Loucy (cell line): ENCODE measurements around the gene ADORA3.

ENCODE experiments used
- H2AFZ ChIP-seq: fragments of 200-600 bp; sonication (generic); 2 replicates; pipeline ENCODE4 v1.6.0; 2016; ENCODE audit warnings: antibody characterized with exemption, mild to moderate bottlenecking, low read length, moderate library complexity
- H3F3A ChIP-seq: fragments of 200-600 bp; 2 replicates; pipeline ENCODE4 v1.6.0; 2016; ENCODE audit warnings: antibody characterized with exemption, low read depth, mild to moderate bottlenecking
- H3K27me3 ChIP-seq: fragments of 200-600 bp; sonication (generic); 2 replicates; pipeline ENCODE4 v1.6.1; 2014; ENCODE audit warnings: low read length, mild to moderate bottlenecking; ENCODE audit not compliant: insufficient read depth, poor library complexity, severe bottlenecking
- H3K36me3 ChIP-seq: fragments of 200-600 bp; sonication (generic); 2 replicates; pipeline ENCODE4 v1.6.1; 2016; ENCODE audit warnings: low read length; ENCODE audit not compliant: insufficient read depth
- H3K4me1 ChIP-seq: fragments of 200-600 bp; sonication (generic); 2 replicates; pipeline ENCODE4 v1.5.1; 2014; ENCODE audit warnings: low read length, mild to moderate bottlenecking; ENCODE audit not compliant: insufficient read depth, poor library complexity, severe bottlenecking
- H3K4me2 ChIP-seq: fragments of 200-600 bp; sonication (generic); 2 replicates; pipeline ENCODE4 v1.6.0; 2014; ENCODE audit warnings: antibody characterized with exemption, low read length, low read depth, mild to moderate bottlenecking; ENCODE audit not compliant: poor library complexity, severe bottlenecking
- H3K4me3 ChIP-seq: fragments of 200-600 bp; sonication (generic); 2 replicates; pipeline ENCODE4 v1.5.1; 2014; ENCODE audit warnings: low read length, mild to moderate bottlenecking, mixed read lengths; ENCODE audit not compliant: poor library complexity, severe bottlenecking
- H3K79me2 ChIP-seq: fragments of 200-600 bp; sonication (generic); 2 replicates; pipeline ENCODE4 v1.6.1; 2014; ENCODE audit warnings: low read length; ENCODE audit not compliant: insufficient read depth
- H3K9ac ChIP-seq: fragments of 200-600 bp; sonication (generic); 2 replicates; pipeline ENCODE4 v1.6.0; 2014; ENCODE audit warnings: mild to moderate bottlenecking, low read depth, low read length, moderate library complexity; ENCODE audit not compliant: poor library complexity, severe bottlenecking
- H3K9me2 ChIP-seq: fragments of 200-600 bp; sonication (generic); replicated peaks from 2 replicates; pipeline ENCODE4 v1.6.1; 2016; ENCODE audit warnings: low read depth, low read length, mixed read lengths
- H3K9me3 ChIP-seq: fragments of 200-600 bp; sonication (generic); 2 replicates; pipeline ENCODE4 v1.6.1; 2014; ENCODE audit warnings: mild to moderate bottlenecking, antibody characterized with exemption, low read length, low read depth; ENCODE audit not compliant: insufficient read depth
- H4K20me1 ChIP-seq: fragments of 200-600 bp; sonication (generic); 2 replicates; pipeline ENCODE4 v1.6.0; 2014; ENCODE audit warnings: antibody characterized with exemption, low read length, mild to moderate bottlenecking; ENCODE audit not compliant: insufficient read depth, poor library complexity, severe bottlenecking
- CTCF ChIP-seq: fragments of 200-600 bp; sonication (generic); conservative IDR thresholded peaks from 2 replicates; pipeline ENCODE4 v1.5.1; 2014; ENCODE audit warnings: mild to moderate bottlenecking, antibody characterized with exemption, low read length
- EZH2phosphoT487 ChIP-seq: fragments of 200-600 bp; IDR thresholded peaks from 2 replicates; pipeline ENCODE4 v1.6.1; 2018; ENCODE audit warnings: antibody characterized with exemption, mild to moderate bottlenecking, moderate library complexity, borderline replicate concordance

ADORA3 gene

GRCh38 chr1:111487133-111487532, 16.3 kb downstream of the ADORA3 start:
- TF ChIP-seq EZH2phosphoT487 (no peak), CTCF (no peak)
- H3K36me3 ChIP-seq, result no peaks in the 10 kb centered on the region
- no peaks in the 10 kb centered on the region for H4K20me1 ChIP-seq
- H3K4me1 ChIP-seq, result peaks cover under 1% of the 10 kb centered on the region
- H3K9ac ChIP-seq, result no peak overlapping the region
- H3K4me3 ChIP-seq, result no peak overlapping the region
- H3K4me2 ChIP-seq, result no peak overlapping the region
- H3K9me2 ChIP-seq, result no peaks in the 10 kb centered on the region
- no peaks in the 10 kb centered on the region for H3K9me3 ChIP-seq
- no peak overlapping the region for H2AFZ ChIP-seq
- H3K27me3 ChIP-seq, result no peaks in the 10 kb centered on the region
- no peaks in the 10 kb centered on the region for H3F3A ChIP-seq
- H3K79me2 ChIP-seq, result no peaks in the 10 kb centered on the region

GRCh38 chr1:111486431-111486830, 17.0 kb downstream of the ADORA3 start:
- TF ChIP-seq CTCF, result no peak
- TF ChIP-seq EZH2phosphoT487, result no peak
- no peaks in the 10 kb centered on the region for H3K27me3 ChIP-seq
- no peaks in the 10 kb centered on the region for H3K36me3 ChIP-seq
- H2AFZ ChIP-seq, result no peak overlapping the region
- no peaks in the 10 kb centered on the region for H3F3A ChIP-seq
- H3K9ac ChIP-seq, result no peak overlapping the region
- H3K79me2 ChIP-seq, result no peaks in the 10 kb centered on the region
- no peaks in the 10 kb centered on the region for H3K9me3 ChIP-seq
- no peaks in the 10 kb centered on the region for H3K9me2 ChIP-seq
- no peak overlapping the region for H3K4me2 ChIP-seq
- H3K4me1 ChIP-seq, result peaks cover 5% of the 10 kb centered on the region
- H4K20me1 ChIP-seq, result no peaks in the 10 kb centered on the region
- no peak overlapping the region for H3K4me3 ChIP-seq

GRCh38 chr1:111484391-111485026, 18.9 kb downstream of the ADORA3 start:
- H3K36me3 ChIP-seq, result no peaks in the 10 kb centered on the region
- peaks cover 5% of the 10 kb centered on the region for H3K4me1 ChIP-seq
- H3K79me2 ChIP-seq, result no peaks in the 10 kb centered on the region
- no peak overlapping the region for H3K4me2 ChIP-seq
- no peak overlapping the region for H3K9ac ChIP-seq
- H3F3A ChIP-seq, result no peaks in the 10 kb centered on the region
- no peaks in the 10 kb centered on the region for H4K20me1 ChIP-seq
- no peaks in the 10 kb centered on the region for H3K9me2 ChIP-seq
- H3K4me3 ChIP-seq, result no peak overlapping the region
- no peak overlapping the region for H2AFZ ChIP-seq
- no peaks in the 10 kb centered on the region for H3K27me3 ChIP-seq
- TF ChIP-seq CTCF (no peak), EZH2phosphoT487 (no peak)
- H3K9me3 ChIP-seq, result no peaks in the 10 kb centered on the region
